ENCODE data around the gene XRCC3. TPM values are rescaled to one million over a fixed set of nuclear protein-coding genes. Genes with fewer than 3 reads are reported as not detected.

XRCC3 gene
- total RNA-seq, 1 donor from 2014 or later: 4.1 TPM

DNA sequence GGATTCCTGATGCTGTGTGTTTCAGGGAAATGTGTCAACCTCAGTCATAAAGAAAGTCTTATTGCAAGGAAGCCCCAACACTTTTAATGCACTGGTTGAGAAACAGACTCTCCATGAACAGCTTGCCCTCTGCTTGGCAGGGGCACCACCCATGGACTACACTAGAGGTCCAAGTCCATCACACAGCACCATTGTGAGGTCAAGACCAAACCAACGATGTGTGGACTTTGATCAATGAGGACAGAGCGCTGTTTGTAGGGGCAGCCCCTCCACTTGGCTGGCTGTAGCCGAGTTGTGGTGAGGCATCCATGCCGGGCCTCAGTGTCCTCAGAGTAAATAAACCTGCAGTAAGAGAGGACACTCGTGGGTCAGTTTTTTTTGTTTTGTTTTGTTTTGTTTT is 30.2 kb upstream of the XRCC3 start:
- Histone ChIP-seq H3K36me3 (peaks cover 99% of the 10 kb centered on the region), H3K4me1 (peaks cover 11% of the 10 kb centered on the region), H3K27me3 (ENCODE audit: low read depth) (no peaks in the 10 kb centered on the region), H3K9me3 (replicated peaks) (no peaks in the 10 kb centered on the region), H3K27ac (replicated peaks) (no peak overlapping the region), H3K4me3 (no peak overlapping the region)
- no peak for DNase-seq
- intact Hi-C loops (cut with micrococcal nuclease): no loop called here
- TF ChIP-seq CTCF (IDR thresholded peaks at IDR 0.05; ENCODE audit: borderline replicate concordance): no peak

GRCh38 chr14:103744621-103745395 is 29.6 kb upstream of the XRCC3 start:
- Histone ChIP-seq H3K36me3 (peaks cover 99% of the 10 kb centered on the region), H3K27me3 (ENCODE audit: low read depth) (no peaks in the 10 kb centered on the region)
- intact Hi-C loops (cut with micrococcal nuclease): no loop called here

DNA sequence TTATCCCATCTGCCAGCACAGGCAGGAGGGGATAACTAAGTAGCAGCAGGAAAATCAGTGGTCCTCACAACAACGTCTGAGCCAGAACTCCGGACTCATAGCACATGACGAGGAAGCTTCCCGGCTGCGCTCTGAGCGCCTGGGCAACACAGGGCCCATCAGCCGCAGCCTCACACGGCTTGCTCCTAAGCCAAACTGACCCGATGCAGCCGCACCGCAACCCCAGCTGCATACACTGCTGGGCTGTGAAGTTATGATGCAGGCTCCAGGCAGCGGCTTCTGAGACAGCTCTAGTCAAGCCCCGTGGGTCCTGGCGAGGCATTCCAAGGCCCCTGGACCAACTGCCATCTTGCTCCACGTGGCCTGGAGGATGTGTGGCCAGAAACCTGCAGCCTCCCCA is 28.4 kb upstream of the XRCC3 start:
- intact Hi-C loops (cut with micrococcal nuclease): no loop called here

More at GRCh38 chr14:103744621-103745395, 29.6 kb upstream of the XRCC3 start:
- DNase-seq: no peak
- peaks cover 11% of the 10 kb centered on the region for H3K4me1 ChIP-seq
- no peak overlapping the region for H3K4me3 ChIP-seq
- no peaks in the 10 kb centered on the region for H3K9me3 ChIP-seq (replicated peaks)
- no peak overlapping the region for H3K27ac ChIP-seq (replicated peaks)
- TF ChIP-seq CTCF (IDR thresholded peaks at IDR 0.05; ENCODE audit: borderline replicate concordance): no peak

GRCh38 chr14:103742499-103743255 is 27.4 kb upstream of the XRCC3 start:
- H3K36me3 ChIP-seq: peaks cover 99% of the 10 kb centered on the region
- H3K4me3 ChIP-seq: no peak overlapping the region
- intact Hi-C loops (cut with micrococcal nuclease): no loop called here
- peaks cover 11% of the 10 kb centered on the region for H3K4me1 ChIP-seq
- H3K27me3 ChIP-seq (ENCODE audit: low read depth): no peaks in the 10 kb centered on the region
- DNase-seq: no peak
- TF ChIP-seq CTCF (IDR thresholded peaks at IDR 0.05; ENCODE audit: borderline replicate concordance): no peak
- no peaks in the 10 kb centered on the region for H3K9me3 ChIP-seq (replicated peaks)
- no peak overlapping the region for H3K27ac ChIP-seq (replicated peaks)

More for the DNA sequence above, 28.4 kb upstream of the XRCC3 start:
- Histone ChIP-seq H3K36me3 (peaks cover 99% of the 10 kb centered on the region), H3K27ac (replicated peaks) (no peak overlapping the region), H3K27me3 (ENCODE audit: low read depth) (no peaks in the 10 kb centered on the region), H3K4me1 (peaks cover 11% of the 10 kb centered on the region), H3K4me3 (no peak overlapping the region), H3K9me3 (replicated peaks) (no peaks in the 10 kb centered on the region)
- no peak for DNase-seq
- TF ChIP-seq CTCF (IDR thresholded peaks at IDR 0.05; ENCODE audit: borderline replicate concordance): no peak

GRCh38 chr14:103741876-103742275 is 26.6 kb upstream of the XRCC3 start:
- TF ChIP-seq CTCF (IDR thresholded peaks at IDR 0.05; ENCODE audit: borderline replicate concordance): no peak
- Histone ChIP-seq H3K27me3 (ENCODE audit: low read depth) (no peaks in the 10 kb centered on the region), H3K4me1 (peaks cover 18% of the 10 kb centered on the region), H3K27ac (replicated peaks) (peak overlapping the region; percentile 6), H3K4me3 (no peak overlapping the region), H3K36me3 (peaks cover 99% of the 10 kb centered on the region), H3K9me3 (replicated peaks) (no peaks in the 10 kb centered on the region)
- intact Hi-C loops (cut with micrococcal nuclease): no loop called here
- no peak for DNase-seq
